Panc1 (cell line): Measurements from ENCODE around the gene PKMYT1. TPM values are rescaled to one million over a fixed set of nuclear protein-coding genes. Genes with fewer than 3 reads are reported as not detected.
"Not testable (repeated sequence)": the region's sequence is repeated elsewhere in the genome, so short reads cannot be mapped to it uniquely, and the experiment has no call there.

Experiments
- ATAC-seq: fragments of 200-7000 bp; cut with Tn5 transposase; 2 replicates; pipeline ENCODE4 v1.9.1; 2020; ENCODE audit warnings: mild to moderate bottlenecking, moderate library complexity
- BruUV-seq: library from RNA; stranded (reverse); fragments of 400-500 nt; replicated peaks from 2 replicates; lab custom pipeline; 2021; lab: Mats Ljungman, UMichigan
- CTCF ChIA-PET: fragments of 300-600 bp; sonication (Branson Sonifier 250); formaldehyde crosslinking; loops from one replicate; lab custom pipeline; 2022; ENCODE audit warnings: antibody characterized with exemption; lab: Charles Lee
- POLR2A ChIA-PET: fragments of 300-600 bp; sonication (Branson Sonifier 250); formaldehyde crosslinking; loops from one replicate; lab custom pipeline; 2022; ENCODE audit warnings: antibody characterized with exemption; lab: Charles Lee
- DNase-seq: peaks from one replicate; pipeline ENCODE4 v3.0.0-alpha.2; 2010; ENCODE audit warnings: low read depth, low spot score
- H3K27ac ChIP-seq: 2 replicates; pipeline ENCODE4 v1.5.1; 2011; ENCODE audit warnings: mild to moderate bottlenecking, low read length, inconsistent platforms
- H3K27me3 ChIP-seq: fragments of 200-500 bp; sonication (Bioruptor generic); 2 replicates; pipeline ENCODE4 v1.6.0; 2014; ENCODE audit warnings: low read length, inconsistent platforms; ENCODE audit not compliant: control insufficient read depth, insufficient read depth
- H3K36me3 ChIP-seq: fragments of 200-500 bp; sonication (Bioruptor generic); 2 replicates; pipeline ENCODE4 v1.5.1; 2014; ENCODE audit warnings: inconsistent platforms, mild to moderate bottlenecking, low read length, moderate library complexity; ENCODE audit not compliant: control insufficient read depth, insufficient read depth
- H3K4me1 ChIP-seq: 2 replicates; pipeline ENCODE4 v1.5.1; 2011; ENCODE audit warnings: inconsistent platforms, mild to moderate bottlenecking, low read length, moderate library complexity; ENCODE audit not compliant: control insufficient read depth, insufficient read depth
- H3K4me3 ChIP-seq, 2 experiments: 2 replicates each; pipeline ENCODE4 v1.5.1; 2011 to 2012; ENCODE audit warnings: low read depth in 2 of 2, low read length in 2 of 2, mild to moderate bottlenecking in 2 of 2, inconsistent platforms in 1 of 2, moderate library complexity in 1 of 2
- H3K9me3 ChIP-seq: fragments of 200-500 bp; sonication (Bioruptor generic); 2 replicates; pipeline ENCODE4 v1.5.1; 2014; ENCODE audit warnings: low read depth, mild to moderate bottlenecking, inconsistent platforms, low read length, moderate library complexity; ENCODE audit not compliant: control insufficient read depth, insufficient read depth
- POLR2AphosphoS5 ChIP-seq: IDR thresholded peaks from 2 replicates; pipeline ENCODE4 v1.6.1; 2012; ENCODE audit warnings: mild to moderate bottlenecking, low read depth, low read length, moderate library complexity
- SIN3A ChIP-seq: IDR thresholded peaks from 2 replicates; pipeline ENCODE4 v1.6.1; 2012; ENCODE audit warnings: low read depth, mild to moderate bottlenecking, low read length, moderate library complexity, borderline replicate concordance; ENCODE audit not compliant: insufficient read depth
- TCF7L2 ChIP-seq: IDR thresholded peaks from 2 replicates; pipeline ENCODE4 v1.6.1; 2011; ENCODE audit warnings: mild to moderate bottlenecking, low read depth, low read length, inconsistent platforms
- in situ Hi-C: cut with HindIII; loops from 2 replicates; pipeline ENCODE4 v1.10.0; 2016; ENCODE audit warnings: low sequenced_read_pairs, low pct_unique_long_range_greater_than_20kb
- intact Hi-C: fragments of 100-400 bp; cut with micrococcal nuclease; formaldehyde crosslinking; loops from one replicate; pipeline ENCODE4 v1.10.0; 2022; ENCODE audit not compliant: unreplicated experiment
- total RNA-seq: library from RNA; stranded (reverse); gene quantifications from one replicate; pipeline ENCODE4 v1.2.1, GENCODE V29; 2021; ENCODE audit not compliant: unreplicated experiment
- TF ChIP-seq, protein P1 (sequence below), 2 experiments: IDR thresholded peaks; 2 replicates each; pipeline ENCODE4 v1.6.1; 2011 to 2012; ENCODE audit warnings: low read depth in 2 of 2, control low read depth in 1 of 2, low read length in 1 of 2, mild to moderate bottlenecking in 1 of 2, moderate library complexity in 1 of 2; ENCODE audit not compliant: insufficient read depth in 1 of 2
- TF ChIP-seq, protein P2 (sequence below): fragments of 450-650 bp; IDR thresholded peaks from 2 replicates; pipeline ENCODE4 v1.5.1; 2017; ENCODE audit warnings: mild to moderate bottlenecking

PKMYT1 gene
- total RNA-seq, 1 experiment from 2014 or later = 105 TPM

DNA sequence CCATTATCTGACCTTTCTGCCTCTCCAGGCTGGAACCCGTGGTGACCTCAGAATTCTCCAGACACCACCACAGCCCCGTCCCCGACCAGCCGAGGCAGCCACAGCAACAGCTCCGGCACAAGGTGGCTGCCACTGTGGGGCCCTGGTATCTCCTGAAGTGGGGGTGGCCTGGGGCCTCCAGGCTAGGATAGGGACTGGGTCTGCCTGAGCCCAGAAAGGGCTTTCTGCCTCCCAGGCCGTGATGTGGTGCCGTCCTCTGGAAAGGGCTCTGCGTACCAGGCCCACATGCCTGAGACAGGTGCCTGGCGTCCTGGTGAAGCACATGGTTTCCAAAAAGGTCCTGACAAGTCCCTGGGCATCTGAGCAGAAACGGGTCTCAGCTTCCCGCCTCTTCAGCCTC, 51.5 kb downstream of the PKMYT1 start:
- Histone ChIP-seq H3K4me3 (no peak overlapping the region), H3K27me3 (no peaks in the 10 kb centered on the region), H3K36me3 (no peaks in the 10 kb centered on the region), H3K27ac (no peak overlapping the region), H3K4me1 (no peaks in the 10 kb centered on the region), H3K9me3 (no peaks in the 10 kb centered on the region)
- DNase-seq (no peak), ATAC-seq (no peak)
- CTCF ChIA-PET = no interaction called here
- intact Hi-C loops (no loop called here), in situ Hi-C loops (no loop called here)
- TF ChIP-seq, protein P1, sequence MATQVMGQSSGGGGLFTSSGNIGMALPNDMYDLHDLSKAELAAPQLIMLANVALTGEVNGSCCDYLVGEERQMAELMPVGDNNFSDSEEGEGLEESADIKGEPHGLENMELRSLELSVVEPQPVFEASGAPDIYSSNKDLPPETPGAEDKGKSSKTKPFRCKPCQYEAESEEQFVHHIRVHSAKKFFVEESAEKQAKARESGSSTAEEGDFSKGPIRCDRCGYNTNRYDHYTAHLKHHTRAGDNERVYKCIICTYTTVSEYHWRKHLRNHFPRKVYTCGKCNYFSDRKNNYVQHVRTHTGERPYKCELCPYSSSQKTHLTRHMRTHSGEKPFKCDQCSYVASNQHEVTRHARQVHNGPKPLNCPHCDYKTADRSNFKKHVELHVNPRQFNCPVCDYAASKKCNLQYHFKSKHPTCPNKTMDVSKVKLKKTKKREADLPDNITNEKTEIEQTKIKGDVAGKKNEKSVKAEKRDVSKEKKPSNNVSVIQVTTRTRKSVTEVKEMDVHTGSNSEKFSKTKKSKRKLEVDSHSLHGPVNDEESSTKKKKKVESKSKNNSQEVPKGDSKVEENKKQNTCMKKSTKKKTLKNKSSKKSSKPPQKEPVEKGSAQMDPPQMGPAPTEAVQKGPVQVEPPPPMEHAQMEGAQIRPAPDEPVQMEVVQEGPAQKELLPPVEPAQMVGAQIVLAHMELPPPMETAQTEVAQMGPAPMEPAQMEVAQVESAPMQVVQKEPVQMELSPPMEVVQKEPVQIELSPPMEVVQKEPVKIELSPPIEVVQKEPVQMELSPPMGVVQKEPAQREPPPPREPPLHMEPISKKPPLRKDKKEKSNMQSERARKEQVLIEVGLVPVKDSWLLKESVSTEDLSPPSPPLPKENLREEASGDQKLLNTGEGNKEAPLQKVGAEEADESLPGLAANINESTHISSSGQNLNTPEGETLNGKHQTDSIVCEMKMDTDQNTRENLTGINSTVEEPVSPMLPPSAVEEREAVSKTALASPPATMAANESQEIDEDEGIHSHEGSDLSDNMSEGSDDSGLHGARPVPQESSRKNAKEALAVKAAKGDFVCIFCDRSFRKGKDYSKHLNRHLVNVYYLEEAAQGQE (IDR thresholded peaks at IDR 0.05; ENCODE audit: insufficient read depth in 1 of 2, low read depth in 2 of 2, low read length in 1 of 2) = no peak
- TF ChIP-seq POLR2AphosphoS5 = no peak
- TF ChIP-seq, protein P2, sequence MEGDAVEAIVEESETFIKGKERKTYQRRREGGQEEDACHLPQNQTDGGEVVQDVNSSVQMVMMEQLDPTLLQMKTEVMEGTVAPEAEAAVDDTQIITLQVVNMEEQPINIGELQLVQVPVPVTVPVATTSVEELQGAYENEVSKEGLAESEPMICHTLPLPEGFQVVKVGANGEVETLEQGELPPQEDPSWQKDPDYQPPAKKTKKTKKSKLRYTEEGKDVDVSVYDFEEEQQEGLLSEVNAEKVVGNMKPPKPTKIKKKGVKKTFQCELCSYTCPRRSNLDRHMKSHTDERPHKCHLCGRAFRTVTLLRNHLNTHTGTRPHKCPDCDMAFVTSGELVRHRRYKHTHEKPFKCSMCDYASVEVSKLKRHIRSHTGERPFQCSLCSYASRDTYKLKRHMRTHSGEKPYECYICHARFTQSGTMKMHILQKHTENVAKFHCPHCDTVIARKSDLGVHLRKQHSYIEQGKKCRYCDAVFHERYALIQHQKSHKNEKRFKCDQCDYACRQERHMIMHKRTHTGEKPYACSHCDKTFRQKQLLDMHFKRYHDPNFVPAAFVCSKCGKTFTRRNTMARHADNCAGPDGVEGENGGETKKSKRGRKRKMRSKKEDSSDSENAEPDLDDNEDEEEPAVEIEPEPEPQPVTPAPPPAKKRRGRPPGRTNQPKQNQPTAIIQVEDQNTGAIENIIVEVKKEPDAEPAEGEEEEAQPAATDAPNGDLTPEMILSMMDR = no peak
- TF ChIP-seq TCF7L2 = no peak
- no peak for TF ChIP-seq SIN3A
- BruUV-seq = no TSS peak
- POLR2A ChIA-PET = no interaction called here

DNA sequence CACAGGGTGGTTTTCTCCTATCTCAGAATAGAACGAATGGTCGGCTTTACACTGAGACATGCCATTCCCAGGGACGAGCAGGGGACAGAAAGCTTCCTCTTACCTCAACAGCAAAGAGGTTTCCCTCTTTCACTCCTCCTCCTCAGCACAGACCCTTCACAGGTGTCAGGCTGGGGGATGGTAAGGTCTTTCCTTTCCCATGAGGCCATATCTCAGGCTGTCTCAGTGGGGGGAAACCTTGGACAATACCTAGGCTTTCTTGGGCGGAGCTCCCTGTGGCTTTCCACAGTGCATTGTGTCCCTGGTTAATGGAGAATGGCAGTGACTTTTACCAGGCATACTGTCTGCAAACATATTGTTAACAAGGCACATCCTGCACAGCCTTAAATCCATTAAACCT, 52.1 kb downstream of the PKMYT1 start:
- H3K27ac ChIP-seq, ATAC-seq, H3K4me1 ChIP-seq, DNase-seq, H3K4me3 ChIP-seq, H3K27me3 ChIP-seq, intact Hi-C loops, H3K9me3 ChIP-seq, POLR2A ChIA-PET, in situ Hi-C loops, BruUV-seq, H3K36me3 ChIP-seq: not testable (repeated sequence)
- CTCF ChIA-PET = interaction anchor here (0.5 kb wide), 1 partner anchor 9 kb away, joined by 5 read pairs; no protein-coding TSS in a partner anchor

DNA sequence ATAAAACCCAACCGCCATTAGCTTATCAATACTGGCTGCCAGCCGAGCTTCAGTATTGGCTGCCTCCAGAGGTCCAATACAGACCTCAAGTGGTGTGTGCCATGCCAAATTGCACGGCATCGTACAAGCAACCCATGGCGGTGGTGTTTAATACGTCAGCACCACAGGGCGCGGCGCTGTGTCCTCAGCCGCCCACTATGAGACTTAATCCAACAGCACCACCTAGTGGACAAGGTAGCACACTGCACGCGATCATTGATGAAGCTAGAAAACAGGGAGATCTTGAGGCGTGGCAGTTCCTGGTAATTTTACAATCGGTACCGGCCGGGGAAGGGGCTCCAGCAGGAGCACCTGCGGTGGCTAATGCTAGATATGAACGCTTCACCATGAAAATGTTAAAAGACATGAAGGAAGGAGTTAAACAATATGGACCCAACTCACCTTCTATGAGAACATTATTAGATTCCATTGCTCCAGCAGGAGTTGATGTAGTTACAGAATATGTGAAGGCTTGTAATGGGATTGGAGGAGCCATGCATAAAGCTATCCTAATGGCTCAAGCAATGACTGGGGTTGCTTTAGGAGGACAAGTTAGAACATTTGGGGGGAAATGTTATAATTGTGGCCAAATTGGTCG, 53.1 kb downstream of the PKMYT1 start:
- POLR2A ChIA-PET = interaction anchor here (0.5 kb wide), 1 partner anchor 8 kb away, joined by 3 read pairs; no protein-coding TSS in a partner anchor
- intact Hi-C loops = no loop called here

More for the DNA sequence above, 53.1 kb downstream of the PKMYT1 start:
- in situ Hi-C loops = no loop called here
- DNase-seq = no peak
- CTCF ChIA-PET = interaction anchor here (0.5 to 1.2 kb wide), 9 partner anchors 11 to 1903 kb away, joined by 3 to 10 read pairs (median 4); partner anchors contain the start of gene FLYWCH1
- TF ChIP-seq, protein P2 = peak; percentile 96
- TF ChIP-seq, protein P1 (IDR thresholded peaks at IDR 0.05; ENCODE audit: insufficient read depth in 1 of 2, low read depth in 2 of 2, low read length in 1 of 2) = no peak
- no TSS peak for BruUV-seq
- Histone ChIP-seq H3K36me3 (peaks cover 4% of the 10 kb centered on the region; the same call in 1 of the 2 replicates), H3K9me3 (no peaks in the 10 kb centered on the region), H3K4me1 (no peaks in the 10 kb centered on the region), H3K4me3 (peak overlapping the region in 1 of 2 experiments; percentile 37; a peak in 2 of 4 replicates), H3K27ac (no peak overlapping the region), H3K27me3 (no peaks in the 10 kb centered on the region)
- ATAC-seq = peak; percentile 91
